SJCRH30 (cell line): ENCODE measurements around the gene ANKRD65. TPM values are rescaled to one million over a fixed set of nuclear protein-coding genes. Genes with fewer than 3 reads are reported as not detected.
A peak's percentile ranks its signal among the peaks of the same experiment; 100 is the strongest.
"Not testable (repeated sequence)": the region's sequence is repeated elsewhere in the genome, so short reads cannot be mapped to it uniquely, and the experiment has no call there.

ENCODE experiments used
- DNase-seq, 2 experiments: peaks; one replicate each; pipeline ENCODE4 v3.0.0-alpha.2; 2015 to 2020
- H3K27ac ChIP-seq: fragments of 250-450 bp; sonication (Bioruptor Pico); 2 replicates; pipeline ENCODE4 v1.5.1; 2020; ENCODE audit warnings: mild to moderate bottlenecking, moderate library complexity
- H3K27me3 ChIP-seq: fragments of 250-450 bp; sonication (Bioruptor Pico); 2 replicates; pipeline ENCODE4 v1.5.1; 2020; ENCODE audit warnings: mild to moderate bottlenecking, moderate library complexity
- H3K36me3 ChIP-seq: fragments of 250-450 bp; sonication (Bioruptor Pico); 2 replicates; pipeline ENCODE4 v1.5.1; 2020; ENCODE audit warnings: mild to moderate bottlenecking, moderate library complexity
- H3K4me1 ChIP-seq: fragments of 250-450 bp; sonication (Bioruptor Pico); 2 replicates; pipeline ENCODE4 v1.5.1; 2020; ENCODE audit warnings: mild to moderate bottlenecking, moderate library complexity
- H3K4me3 ChIP-seq: fragments of 250-450 bp; sonication (Bioruptor Pico); 2 replicates; pipeline ENCODE4 v1.5.1; 2020; ENCODE audit warnings: mild to moderate bottlenecking, moderate library complexity
- H3K9me3 ChIP-seq: fragments of 250-450 bp; sonication (Bioruptor Pico); replicated peaks from 2 replicates; pipeline ENCODE4 v1.5.1; 2020; ENCODE audit warnings: mild to moderate bottlenecking, moderate library complexity
- total RNA-seq: library from RNA; depleted of rRNA; stranded (reverse); fragments of >200 nt; shearing (Covaris generic); gene quantifications from 2 replicates; pipeline ENCODE4 v1.2.3, GENCODE V29; 2014

The ANKRD65 gene
- total RNA-seq, 1 experiment from 2014 or later: 6.2 TPM

DNA sequence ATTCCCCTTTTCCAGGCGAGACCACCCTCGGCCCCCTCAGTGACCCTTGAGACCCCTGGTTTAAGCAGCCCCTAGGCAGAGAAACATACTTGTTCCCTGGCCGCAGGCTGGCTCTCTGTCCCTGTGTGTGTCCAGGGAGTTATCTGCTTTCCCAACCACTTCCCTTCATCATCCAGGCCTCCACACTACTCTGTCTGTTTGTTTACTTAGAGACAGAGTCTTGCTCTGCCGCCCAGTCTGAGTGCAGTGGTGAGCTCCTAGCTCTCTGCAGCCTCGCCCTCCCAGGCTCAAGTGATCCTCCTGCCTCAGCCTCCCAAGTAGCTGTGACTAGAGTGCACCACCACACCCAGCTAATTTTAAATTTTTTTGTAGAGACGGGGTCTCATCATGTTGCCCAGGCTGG, 8.6 kb upstream of the ANKRD65 start:
- Histone ChIP-seq H3K36me3 (no peaks in the 10 kb centered on the region), H3K4me3 (no peak overlapping the region), H3K9me3 (no peaks in the 10 kb centered on the region), H3K27me3 (no peaks in the 10 kb centered on the region), H3K4me1 (peaks cover 48% of the 10 kb centered on the region; the same call in 1 of the 2 replicates), H3K27ac (peak overlapping the region; percentile 91)
- DNase-seq: peak in 1 of 2 experiments; percentile 46

DNA sequence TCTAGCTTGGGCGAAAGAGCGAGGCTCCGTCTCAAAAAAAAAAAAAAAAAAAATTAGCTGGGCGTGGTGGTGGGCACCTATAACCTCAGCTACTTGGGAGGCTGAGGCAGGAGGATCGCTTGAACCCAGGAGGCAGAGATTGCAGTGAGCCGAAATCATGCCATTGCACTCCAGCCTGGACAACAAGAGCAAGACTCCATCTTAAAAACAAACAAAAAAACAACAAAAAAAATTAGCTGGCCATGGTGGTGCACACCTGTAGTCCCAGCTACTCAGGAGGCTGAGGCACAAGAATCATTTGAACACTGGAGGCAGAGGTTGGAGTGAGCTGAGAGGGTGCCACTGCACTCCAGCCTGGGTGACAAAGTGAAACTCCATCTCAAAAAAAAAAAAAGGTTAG, 7.9 kb upstream of the ANKRD65 start:
- not testable (repeated sequence) for H3K36me3 ChIP-seq, H3K27me3 ChIP-seq, H3K9me3 ChIP-seq, DNase-seq, H3K4me3 ChIP-seq, H3K27ac ChIP-seq
- H3K4me1 ChIP-seq: peaks cover 45% of the 10 kb centered on the region; the same call in 1 of the 2 replicates

DNA sequence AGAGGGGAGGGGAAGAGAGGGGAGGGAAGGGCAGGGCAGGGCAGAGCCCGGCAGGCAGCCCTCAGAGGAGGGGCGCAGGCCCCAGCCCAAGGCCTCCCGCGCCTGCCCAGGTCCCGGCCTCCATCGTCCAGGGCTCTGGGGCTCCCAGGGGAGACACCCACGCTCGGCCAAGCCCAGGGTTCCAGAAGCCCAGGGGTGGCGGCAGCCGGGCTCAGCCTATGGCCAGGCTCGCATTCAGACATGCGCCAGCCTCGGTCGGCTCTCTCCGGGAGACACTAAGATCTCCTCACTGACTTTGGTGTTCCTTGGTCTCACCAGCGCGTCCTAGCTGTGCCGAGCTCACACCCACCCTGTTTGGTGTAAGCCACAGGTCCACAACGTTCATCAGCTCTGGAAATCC, 7.1 kb upstream of the ANKRD65 start:
- H3K36me3 ChIP-seq: no peaks in the 10 kb centered on the region
- H3K4me3 ChIP-seq: no peak overlapping the region

DNA sequence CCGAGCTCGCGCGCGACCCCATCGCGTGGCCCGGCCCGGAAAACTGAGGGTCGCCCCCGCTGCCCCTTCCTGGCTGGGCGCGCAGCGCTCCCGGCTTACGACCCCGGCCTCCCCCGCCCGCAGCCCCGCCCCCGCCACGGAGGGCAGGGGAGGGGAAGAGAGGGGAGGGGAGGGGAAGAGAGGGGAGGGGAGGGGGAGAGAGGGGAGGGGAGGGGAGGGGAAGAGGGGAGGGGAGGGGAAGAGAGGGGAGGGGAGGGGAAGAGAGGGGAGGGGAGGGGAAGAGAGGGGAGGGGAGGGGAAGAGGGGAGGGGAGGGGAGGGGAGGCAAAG, 6.7 kb upstream of the ANKRD65 start:
- Histone ChIP-seq H3K36me3 (no peaks in the 10 kb centered on the region), H3K27ac (no peak overlapping the region), H3K9me3 (no peaks in the 10 kb centered on the region), H3K4me3 (0 out of 2 replicates have a peak overlapping the region, but pooled peaks have one; percentile 19), H3K27me3 (no peaks in the 10 kb centered on the region), H3K4me1 (peaks cover 39% of the 10 kb centered on the region)
- no peak for DNase-seq

More for the DNA sequence above, 7.1 kb upstream of the ANKRD65 start:
- H3K27me3 ChIP-seq: no peaks in the 10 kb centered on the region
- DNase-seq: no peak
- no peak overlapping the region for H3K27ac ChIP-seq
- H3K4me1 ChIP-seq: peaks cover 38% of the 10 kb centered on the region
- no peaks in the 10 kb centered on the region for H3K9me3 ChIP-seq

DNA sequence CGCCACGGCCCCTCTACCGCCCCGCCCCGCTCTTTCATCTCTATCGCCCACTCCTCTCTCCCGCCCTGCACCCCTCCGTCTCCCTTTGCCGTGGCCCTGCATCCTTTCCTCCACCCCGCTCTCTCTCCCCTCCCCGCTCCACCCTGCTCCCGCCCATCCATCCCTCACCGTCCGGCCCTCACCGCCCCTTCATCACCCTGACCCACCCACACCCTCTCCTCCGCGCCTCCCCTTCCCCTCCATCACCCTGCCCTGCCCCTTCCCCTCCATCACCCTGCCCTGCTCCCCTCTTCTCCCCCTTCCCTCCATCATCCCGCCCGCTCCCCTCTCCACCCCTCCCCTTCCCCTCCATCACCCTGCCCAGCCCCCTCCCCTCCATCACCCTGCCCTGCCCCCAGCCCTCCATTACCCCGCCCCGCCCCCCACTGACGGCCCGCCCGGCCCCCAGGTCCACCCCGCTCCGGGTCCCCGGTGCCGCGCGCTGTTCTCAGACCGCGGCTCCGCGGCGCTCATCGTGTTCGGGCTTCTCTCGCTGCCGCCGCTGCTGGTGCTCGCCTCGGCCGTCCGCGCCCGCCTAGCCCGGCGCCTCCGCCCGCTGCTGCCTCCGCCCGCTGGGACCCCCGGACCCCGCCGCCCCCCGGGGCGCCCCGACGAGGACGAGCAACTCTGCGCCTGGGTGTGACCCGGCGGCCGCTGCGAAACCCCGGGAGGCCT, 6.2 kb upstream of the ANKRD65 start:
- H3K27ac ChIP-seq: no peak overlapping the region
- H3K4me3 ChIP-seq: peak overlapping the region; percentile 50
- H3K9me3 ChIP-seq: no peaks in the 10 kb centered on the region
- no peaks in the 10 kb centered on the region for H3K27me3 ChIP-seq
- peak; percentile 72 to 80 for DNase-seq
- H3K4me1 ChIP-seq: peaks cover 42% of the 10 kb centered on the region
- no peaks in the 10 kb centered on the region for H3K36me3 ChIP-seq

DNA sequence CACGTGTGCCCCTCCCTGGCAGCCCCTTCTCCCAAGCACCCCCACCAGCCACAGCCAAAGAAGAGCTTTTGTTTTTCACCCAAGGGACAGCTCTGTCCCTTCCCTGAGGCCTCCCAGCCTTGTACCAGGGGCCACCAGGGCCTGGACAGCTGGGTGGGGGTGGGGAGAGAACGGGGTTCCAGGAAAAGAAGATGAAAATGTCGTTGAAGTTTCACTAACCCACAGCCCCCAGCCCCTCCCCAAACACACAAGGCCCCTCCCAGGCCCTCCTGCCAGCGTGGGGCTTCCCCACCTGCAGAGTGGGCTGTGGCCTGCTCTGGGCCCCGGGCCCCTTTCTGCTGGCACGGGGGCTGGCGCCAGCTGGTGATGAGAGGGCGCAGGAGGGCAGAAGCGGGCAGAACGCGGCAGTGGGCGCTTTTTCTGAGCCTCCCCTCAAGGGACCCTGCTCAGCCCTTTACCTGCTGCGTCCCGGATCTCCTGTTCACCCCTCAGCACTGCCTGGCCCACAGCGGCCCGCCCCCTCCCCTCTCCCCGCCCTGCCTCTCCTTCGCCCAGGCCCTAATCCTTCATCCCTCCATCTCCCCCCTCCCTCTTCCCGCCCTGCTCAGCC, 5.5 kb upstream of the ANKRD65 start:
- peak overlapping the region; percentile 50 for H3K4me3 ChIP-seq
- no peaks in the 10 kb centered on the region for H3K9me3 ChIP-seq
- H3K27me3 ChIP-seq: no peaks in the 10 kb centered on the region
- H3K36me3 ChIP-seq: no peaks in the 10 kb centered on the region
- peak in 1 of 2 experiments; percentile 64 for DNase-seq
- H3K4me1 ChIP-seq: peaks cover 42% of the 10 kb centered on the region
- H3K27ac ChIP-seq: peak overlapping the region; percentile 1; the same call in 1 of the 2 replicates

DNA sequence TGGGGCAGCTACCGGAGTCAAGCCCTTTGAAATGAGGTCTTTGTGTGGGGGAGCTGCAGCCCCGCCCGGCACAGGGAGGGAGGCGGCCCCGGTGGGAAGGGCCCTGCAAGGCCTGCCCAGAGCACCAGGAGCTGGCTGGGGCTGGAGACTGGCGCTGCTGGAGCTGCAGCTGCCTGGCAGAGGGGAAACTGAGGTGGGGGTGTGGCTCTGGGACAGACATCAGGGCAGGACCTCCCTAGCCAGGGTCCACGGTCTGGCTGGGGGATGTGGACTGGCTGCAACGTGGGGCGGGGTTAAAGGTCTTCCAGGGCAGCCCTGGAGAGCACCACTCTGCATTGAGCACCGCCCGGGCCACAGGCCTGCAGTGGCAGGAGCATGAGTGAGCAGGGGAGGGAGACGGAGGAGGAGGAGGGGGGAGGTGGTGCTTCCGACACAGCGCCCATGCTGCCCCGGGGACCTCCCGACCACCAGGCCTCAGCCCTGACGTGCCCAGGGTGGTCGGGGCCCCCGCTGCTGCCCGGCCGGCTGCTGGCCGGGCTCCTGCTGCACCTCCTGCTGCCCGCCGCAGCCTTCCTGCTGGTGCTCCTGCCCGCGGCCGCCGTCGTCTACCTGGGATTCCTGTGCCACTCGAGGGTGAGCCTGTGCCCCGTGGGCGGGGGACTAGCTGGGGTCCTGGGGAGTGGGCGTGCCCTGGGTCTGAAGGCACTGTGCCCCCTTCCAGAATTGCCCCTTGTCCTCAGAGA, 4.8 kb upstream of the ANKRD65 start:
- Histone ChIP-seq H3K9me3 (no peaks in the 10 kb centered on the region), H3K4me3 (peak overlapping the region; percentile 50), H3K27ac (peak overlapping the region; percentile 1; the same call in 1 of the 2 replicates), H3K36me3 (no peaks in the 10 kb centered on the region), H3K4me1 (peaks cover 41% of the 10 kb centered on the region), H3K27me3 (no peaks in the 10 kb centered on the region)
- DNase-seq: peak in 1 of 2 experiments; percentile 44

DNA sequence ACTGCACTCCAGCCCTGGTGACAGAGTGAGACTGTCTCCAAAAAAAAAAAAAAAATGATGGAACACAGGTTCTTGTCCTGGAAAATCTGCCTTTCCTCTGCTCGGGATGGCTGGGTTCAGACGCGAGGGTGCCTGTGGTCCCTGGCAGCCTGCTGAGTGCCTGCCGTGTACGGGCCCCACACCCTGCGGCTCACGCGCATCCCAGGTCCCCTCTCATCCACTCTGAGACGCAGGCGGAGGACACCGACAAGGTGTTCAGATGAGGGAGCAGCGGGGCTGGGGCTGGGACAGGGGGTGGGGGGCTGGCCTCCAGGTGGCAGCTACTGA, 4.3 kb upstream of the ANKRD65 start:
- Histone ChIP-seq H3K27ac (no peak overlapping the region), H3K4me3 (no peak overlapping the region), H3K36me3 (no peaks in the 10 kb centered on the region), H3K27me3 (no peaks in the 10 kb centered on the region), H3K4me1 (peaks cover 42% of the 10 kb centered on the region), H3K9me3 (no peaks in the 10 kb centered on the region)
- no peak for DNase-seq

DNA sequence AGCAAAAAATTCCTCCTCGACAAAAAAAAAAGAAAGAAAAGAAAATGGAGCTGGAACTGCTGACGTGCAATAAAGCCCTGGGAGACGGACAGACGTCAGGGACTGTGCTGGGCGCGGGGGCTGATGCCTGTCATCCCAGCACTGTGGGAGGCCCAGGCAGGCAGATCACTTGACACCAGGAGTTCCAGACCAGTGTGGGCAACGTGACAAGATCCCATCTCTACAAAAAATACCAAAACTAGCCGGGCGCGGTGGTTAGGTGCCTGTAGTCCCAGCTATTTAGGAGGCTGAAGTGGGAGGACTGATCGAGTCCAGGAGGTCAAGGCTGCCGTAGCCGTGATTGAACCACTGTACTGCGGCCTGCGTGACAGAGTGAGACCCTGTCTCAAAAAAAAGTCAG, 3.6 kb upstream of the ANKRD65 start:
- DNase-seq: no peak
- H3K9me3 ChIP-seq: no peaks in the 10 kb centered on the region
- H3K36me3 ChIP-seq: no peaks in the 10 kb centered on the region
- no peak overlapping the region for H3K4me3 ChIP-seq
- H3K27me3 ChIP-seq: no peaks in the 10 kb centered on the region
- no peak overlapping the region for H3K27ac ChIP-seq
- peaks cover 36% of the 10 kb centered on the region for H3K4me1 ChIP-seq

DNA sequence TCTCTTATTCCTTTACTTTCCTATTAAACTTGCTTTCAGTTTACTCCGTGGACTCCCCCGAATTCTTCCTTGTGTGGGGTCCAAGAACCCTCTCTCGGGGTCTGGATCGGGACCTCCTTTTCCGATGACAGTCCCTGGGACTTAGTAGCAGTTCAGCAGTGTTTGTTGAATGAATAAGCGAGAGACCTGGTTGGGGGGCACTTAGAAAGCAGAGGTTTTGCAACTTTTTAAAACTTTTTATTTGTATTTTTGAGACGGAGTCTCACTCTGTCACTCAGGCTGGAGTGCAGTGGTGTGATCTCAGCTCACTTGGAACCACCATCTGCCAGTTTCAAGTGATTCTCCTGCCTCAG, 2.1 kb upstream of the ANKRD65 start:
- Histone ChIP-seq H3K4me3 (no peak overlapping the region), H3K4me1 (peaks cover 32% of the 10 kb centered on the region), H3K9me3 (no peaks in the 10 kb centered on the region), H3K27ac (no peak overlapping the region), H3K36me3 (no peaks in the 10 kb centered on the region), H3K27me3 (no peaks in the 10 kb centered on the region)
- no peak for DNase-seq

DNA sequence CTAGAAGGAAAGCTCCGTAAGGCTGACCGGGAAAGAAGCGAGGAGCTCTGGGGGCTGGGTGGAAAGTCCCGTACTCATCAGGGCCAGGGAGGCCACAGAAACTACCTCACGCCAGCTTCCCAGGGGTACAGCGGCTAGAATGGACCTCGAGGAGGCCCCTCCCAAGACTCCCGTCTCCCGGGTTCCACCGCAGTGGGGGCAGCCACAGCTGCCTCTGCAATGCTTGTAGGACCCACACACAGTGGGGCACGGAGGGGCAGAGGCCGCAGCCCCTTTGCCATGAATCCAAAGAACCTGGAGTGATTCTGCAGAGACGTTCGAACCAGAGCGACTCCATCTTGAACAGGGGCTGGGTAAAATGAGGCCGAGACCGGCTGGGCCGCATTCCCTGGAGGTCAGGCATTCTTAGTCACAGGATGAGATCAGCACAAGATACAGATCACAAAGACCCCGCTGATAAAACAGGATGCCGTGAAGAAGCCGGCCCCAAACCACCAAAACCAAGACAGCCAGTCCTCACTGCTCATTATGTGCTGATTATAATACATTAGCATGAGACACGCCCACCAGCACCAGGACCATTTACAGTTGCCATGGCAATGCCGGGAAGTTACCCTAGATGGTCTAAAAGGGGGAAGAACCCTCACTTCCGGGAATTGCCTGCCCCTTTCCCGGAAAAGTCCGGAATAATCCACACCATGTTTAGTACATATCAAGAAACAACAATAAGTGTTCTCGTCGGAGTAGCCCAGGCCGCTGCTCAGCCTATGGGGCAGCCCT, 1.6 kb upstream of the ANKRD65 start:
- H3K4me1 ChIP-seq: peaks cover 32% of the 10 kb centered on the region
- H3K36me3 ChIP-seq: no peaks in the 10 kb centered on the region
- DNase-seq: peak; percentile 69 to 76
- peak overlapping the region; percentile 78 for H3K27ac ChIP-seq
- no peak overlapping the region for H3K4me3 ChIP-seq
- H3K9me3 ChIP-seq: no peaks in the 10 kb centered on the region
- no peaks in the 10 kb centered on the region for H3K27me3 ChIP-seq

DNA sequence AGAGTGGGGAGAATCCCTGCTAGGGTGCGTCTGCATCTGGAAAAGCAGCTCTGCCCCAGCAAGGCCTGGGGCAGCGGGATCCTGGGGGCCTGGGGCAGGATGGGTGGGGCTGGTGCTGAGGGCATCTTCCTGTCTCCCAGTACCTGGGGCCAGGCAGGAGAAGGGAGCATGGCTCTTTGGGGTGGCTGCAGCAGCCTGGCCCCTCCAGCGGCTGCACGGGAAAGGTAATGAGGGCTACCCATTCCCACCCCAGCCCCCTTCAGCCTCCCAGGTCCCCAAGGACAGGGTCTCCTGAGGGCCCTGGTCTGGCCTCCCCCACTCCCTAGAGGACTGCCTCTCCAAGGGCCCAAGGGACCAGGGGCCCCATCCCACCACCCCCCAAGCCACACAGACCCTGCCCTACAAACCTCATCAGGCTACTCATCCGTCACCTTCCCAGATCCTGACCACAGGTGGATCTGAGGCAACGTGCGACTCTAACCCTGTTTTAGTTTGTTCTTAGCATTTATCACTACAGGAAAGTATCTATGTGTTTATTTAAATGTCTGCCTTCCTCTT, 910 bp upstream of the ANKRD65 start:
- Histone ChIP-seq H3K27ac (peak overlapping the region; percentile 78), H3K27me3 (no peaks in the 10 kb centered on the region), H3K4me1 (peaks cover 32% of the 10 kb centered on the region), H3K4me3 (no peak overlapping the region), H3K36me3 (no peaks in the 10 kb centered on the region), H3K9me3 (no peaks in the 10 kb centered on the region)
- DNase-seq: no peak

DNA sequence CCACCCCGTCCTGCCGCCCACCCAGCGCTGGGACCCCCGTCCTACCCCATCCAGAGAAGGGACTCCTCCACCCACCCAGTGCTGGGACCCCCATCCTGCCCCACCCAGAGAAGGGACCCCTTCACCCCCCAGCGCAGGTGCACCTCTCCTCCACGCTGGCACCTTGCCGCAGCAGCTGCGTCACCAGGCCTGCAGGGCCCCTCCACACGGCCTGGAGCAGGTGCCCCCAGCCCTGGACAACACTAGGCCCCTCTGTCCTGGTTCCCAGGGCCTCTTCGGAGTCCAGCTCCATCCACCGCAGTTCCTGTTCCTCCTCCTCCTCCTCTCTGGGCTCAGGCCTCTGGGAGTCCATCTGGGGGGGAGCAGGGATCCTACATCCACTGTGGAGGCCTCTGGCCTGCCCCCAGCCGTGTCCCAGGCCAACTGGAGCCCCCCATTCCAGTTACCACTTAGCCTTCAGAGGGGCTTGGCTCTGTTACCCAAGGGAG, 378 bp downstream of the ANKRD65 start:
- Histone ChIP-seq H3K9me3 (no peaks in the 10 kb centered on the region), H3K27me3 (no peaks in the 10 kb centered on the region), H3K4me1 (peaks cover 22% of the 10 kb centered on the region), H3K27ac (peak overlapping the region; percentile 78; the same call in 1 of the 2 replicates), H3K4me3 (peak overlapping the region; percentile 29; the same call in 1 of the 2 replicates), H3K36me3 (no peaks in the 10 kb centered on the region)
- DNase-seq: no peak

DNA sequence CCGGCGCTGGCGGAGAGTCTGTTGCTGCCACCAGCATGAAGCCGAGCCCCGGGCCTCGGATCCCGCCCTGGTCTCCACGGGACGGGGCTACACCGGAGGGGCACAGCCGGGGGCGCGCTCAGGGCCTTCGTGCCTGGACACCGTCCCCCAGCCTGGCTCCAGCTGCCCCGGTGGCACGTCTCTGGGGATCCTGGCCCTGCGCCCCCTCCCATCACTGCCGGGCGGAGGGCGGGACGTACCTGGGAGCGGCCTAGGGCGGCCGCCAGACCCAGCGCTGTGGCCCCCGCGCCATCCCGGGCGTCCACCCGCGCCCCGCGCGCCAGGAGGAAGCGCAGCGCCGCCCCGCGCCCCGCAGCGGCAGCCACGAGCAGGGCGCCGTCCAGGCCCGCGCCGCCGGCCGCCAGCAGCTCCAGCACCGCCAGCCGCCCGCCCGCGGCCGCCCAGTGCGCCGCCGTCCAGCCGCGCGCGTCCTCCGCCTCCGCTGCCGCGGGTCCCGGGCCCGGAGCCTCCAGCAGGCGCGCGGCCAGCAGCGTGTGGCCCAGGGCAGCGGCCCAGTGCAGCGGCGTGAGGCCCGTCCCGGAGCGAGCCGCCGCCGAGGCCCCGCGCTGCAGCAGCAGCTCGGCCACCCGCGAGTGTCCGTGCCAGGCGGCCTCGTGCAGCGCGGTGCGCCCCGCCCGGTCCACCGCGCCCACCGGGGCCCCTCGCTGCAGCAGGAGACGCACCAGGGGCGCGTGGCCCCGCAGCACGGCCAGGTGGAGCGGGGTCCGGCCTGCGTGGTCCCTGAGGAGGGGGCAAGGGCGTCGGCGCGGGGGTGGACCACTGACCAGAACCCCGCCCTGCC, 1.0 kb downstream of the ANKRD65 start:
- Histone ChIP-seq H3K27ac (no peak overlapping the region), H3K9me3 (no peaks in the 10 kb centered on the region), H3K4me3 (no peak overlapping the region), H3K4me1 (peaks cover 22% of the 10 kb centered on the region), H3K36me3 (no peaks in the 10 kb centered on the region), H3K27me3 (no peaks in the 10 kb centered on the region)
- no peak for DNase-seq
